Skeletal muscle satellite cell (primary cell): ENCODE results near the gene HADH.

ENCODE experiments used
- H3K27me3 ChIP-seq: 2 replicates; pipeline ENCODE4 v1.7.0; 2013; ENCODE audit warnings: low read length; ENCODE audit not compliant: control insufficient read depth, insufficient read depth
- H3K36me3 ChIP-seq: 2 replicates; pipeline ENCODE4 v1.7.0; 2013; ENCODE audit warnings: mild to moderate bottlenecking, control low read depth, low read length; ENCODE audit not compliant: insufficient read depth
- H3K4me1 ChIP-seq: 2 replicates; pipeline ENCODE4 v1.7.0; 2013; ENCODE audit warnings: low read length; ENCODE audit not compliant: control insufficient read depth, insufficient read depth
- H3K4me2 ChIP-seq: 2 replicates; pipeline ENCODE4 v1.7.0; 2013; ENCODE audit warnings: mild to moderate bottlenecking, low read length
- H3K4me3 ChIP-seq: 2 replicates; pipeline ENCODE4 v1.7.0; 2013; ENCODE audit warnings: low read length
- H3K9ac ChIP-seq: 2 replicates; pipeline ENCODE4 v1.7.0; 2013; ENCODE audit warnings: mild to moderate bottlenecking, low read depth, low read length, moderate library complexity
- H3K9me3 ChIP-seq: replicated peaks from 2 replicates; pipeline ENCODE4 v1.7.0; 2013; ENCODE audit warnings: mild to moderate bottlenecking, control low read depth, low read length

Gene HADH

DNA sequence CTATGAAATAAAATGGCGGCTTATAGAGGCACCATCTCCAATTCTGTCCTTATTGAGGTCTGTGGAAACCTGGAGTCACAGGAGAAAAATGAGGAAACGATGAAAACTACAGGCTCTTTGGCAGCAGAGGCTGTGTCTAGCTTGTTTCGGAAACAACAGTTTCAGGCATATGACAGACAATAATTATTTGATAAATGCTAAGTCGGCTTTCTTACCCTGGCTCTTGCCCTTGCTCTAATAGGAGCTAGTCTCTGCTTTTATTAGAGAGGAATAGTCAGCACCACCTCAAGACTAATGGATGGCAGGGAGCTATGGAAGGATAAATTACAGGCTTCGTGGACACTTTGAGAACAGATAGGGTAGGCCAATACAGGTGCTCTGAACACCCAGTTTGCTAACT, 24.3 kb downstream of the HADH start:
- H3K4me2 ChIP-seq: no peak overlapping the region
- H3K9ac ChIP-seq: no peak overlapping the region
- no peaks in the 10 kb centered on the region for H3K27me3 ChIP-seq
- H3K4me1 ChIP-seq: peaks cover 15% of the 10 kb centered on the region
- H3K36me3 ChIP-seq: peaks cover 5% of the 10 kb centered on the region
- H3K4me3 ChIP-seq: no peak overlapping the region
- no peaks in the 10 kb centered on the region for H3K9me3 ChIP-seq

DNA sequence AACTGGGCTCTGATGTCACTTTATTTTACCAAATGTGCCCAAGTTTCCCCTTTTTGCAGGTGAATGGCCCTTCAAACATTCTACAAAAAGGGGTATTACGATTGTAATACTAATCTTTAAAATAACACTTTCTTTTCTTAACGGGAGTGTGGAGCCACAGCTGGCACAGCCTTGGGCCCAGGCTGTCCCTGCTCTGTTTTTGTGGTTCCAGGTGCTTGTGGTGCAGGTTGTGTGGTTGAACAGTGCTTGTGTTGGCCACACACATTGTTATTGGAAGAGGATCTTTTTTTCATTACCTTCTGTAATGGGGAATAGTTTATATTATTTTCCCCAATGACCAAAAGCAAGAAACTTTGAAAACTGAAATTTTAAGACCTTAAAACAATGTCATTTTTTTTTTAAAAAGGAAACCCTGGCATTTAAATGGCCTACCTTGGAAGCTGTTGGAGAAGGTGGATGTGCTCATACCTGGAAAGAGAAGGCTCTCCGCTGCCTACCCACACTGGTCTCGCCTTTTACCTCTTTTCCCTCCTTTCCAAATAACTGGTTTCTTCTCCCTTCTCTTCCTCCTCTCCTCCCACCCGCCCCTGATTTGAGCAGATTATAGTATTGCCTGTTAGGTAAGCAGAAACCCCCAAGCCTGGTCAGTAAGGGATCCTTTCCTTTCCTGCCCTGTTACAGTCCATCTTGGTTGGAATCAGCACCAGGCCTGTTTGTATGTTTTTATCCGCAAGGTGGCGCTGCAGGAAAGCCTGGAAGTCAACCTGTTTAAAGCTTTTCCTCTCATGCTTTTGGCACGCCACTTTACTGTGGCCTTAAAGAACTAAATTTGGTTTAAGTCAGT, 28.6 kb downstream of the HADH start:
- Histone ChIP-seq H3K4me3 (no peak overlapping the region), H3K9ac (no peak overlapping the region), H3K36me3 (peaks cover 6% of the 10 kb centered on the region), H3K4me1 (no peaks in the 10 kb centered on the region), H3K9me3 (no peaks in the 10 kb centered on the region), H3K27me3 (no peaks in the 10 kb centered on the region), H3K4me2 (no peak overlapping the region)

DNA sequence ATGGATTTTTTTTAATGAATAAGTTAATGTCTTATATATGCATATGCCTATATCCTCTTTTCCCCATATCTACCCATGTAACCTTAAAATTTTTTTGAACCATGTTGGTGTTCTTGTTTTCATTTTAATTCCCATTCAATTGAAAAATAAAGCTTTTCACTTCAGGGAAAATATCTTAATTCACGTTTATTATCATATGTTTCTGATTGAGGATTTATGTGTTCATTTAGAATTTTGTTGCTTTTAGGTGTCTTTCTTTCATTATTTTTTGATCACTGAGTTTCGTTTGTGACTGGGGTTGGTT, 29.1 kb downstream of the HADH start:
- no peaks in the 10 kb centered on the region for H3K27me3 ChIP-seq
- peaks cover 8% of the 10 kb centered on the region for H3K36me3 ChIP-seq
- no peak overlapping the region for H3K4me3 ChIP-seq
- H3K9me3 ChIP-seq: no peaks in the 10 kb centered on the region
- no peak overlapping the region for H3K9ac ChIP-seq
- no peaks in the 10 kb centered on the region for H3K4me1 ChIP-seq
- H3K4me2 ChIP-seq: no peak overlapping the region

DNA sequence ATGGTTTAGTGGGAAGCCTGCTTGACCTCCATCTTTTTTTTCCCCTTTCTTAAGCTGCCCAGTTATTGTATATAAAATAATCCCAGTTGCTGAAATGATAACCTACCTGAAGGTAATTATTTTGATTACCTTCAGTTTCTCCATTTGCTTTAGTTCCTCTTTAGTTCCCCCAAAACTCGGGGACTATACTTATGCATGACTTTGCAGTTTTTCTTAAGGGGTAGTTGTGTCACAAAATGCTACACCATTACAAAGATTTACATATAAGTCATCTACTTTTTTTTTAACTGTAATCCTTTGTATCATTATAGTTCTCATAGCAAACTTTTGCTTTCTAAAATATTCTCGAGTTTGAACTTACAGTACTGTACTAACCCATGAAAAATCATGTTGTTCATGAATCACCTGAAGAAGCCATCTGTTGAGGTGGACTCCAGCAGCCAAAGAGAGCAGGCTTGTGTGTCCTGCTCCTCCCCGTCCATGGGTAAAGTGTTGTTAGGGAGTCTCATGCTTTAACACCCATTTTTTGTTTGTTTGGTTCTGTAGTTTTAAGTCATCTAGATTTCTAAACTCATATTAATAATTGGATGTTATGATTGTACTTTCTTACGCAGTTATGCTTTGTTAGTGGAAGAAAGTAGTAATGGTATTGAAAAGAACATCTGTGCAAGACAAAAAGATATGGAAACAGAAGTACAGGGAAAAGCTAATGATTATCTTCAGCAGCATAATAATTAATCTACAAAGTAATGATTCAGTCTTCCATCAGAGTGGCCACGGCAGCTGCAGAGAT, 34.6 kb downstream of the HADH start:
- H3K9me3 ChIP-seq: no peaks in the 10 kb centered on the region
- no peak overlapping the region for H3K4me2 ChIP-seq
- H3K4me1 ChIP-seq: peaks cover 1% of the 10 kb centered on the region
- H3K9ac ChIP-seq: no peak overlapping the region
- no peak overlapping the region for H3K4me3 ChIP-seq
- no peaks in the 10 kb centered on the region for H3K27me3 ChIP-seq
- peaks cover 4% of the 10 kb centered on the region for H3K36me3 ChIP-seq

DNA sequence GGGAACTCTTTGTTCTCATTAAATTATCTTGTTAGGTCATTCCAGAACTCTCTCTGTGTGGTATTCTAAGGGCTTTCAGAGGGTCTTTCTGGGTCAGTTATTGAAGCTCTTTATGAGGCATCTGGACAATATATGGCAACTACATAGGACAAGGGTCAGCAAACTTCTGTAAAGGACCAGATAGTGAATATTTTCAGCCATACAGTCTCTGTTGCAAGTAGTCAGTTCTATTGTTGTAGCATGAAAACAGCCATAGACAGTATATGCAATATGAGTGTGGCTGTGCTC, 35.1 kb downstream of the HADH start:
- Histone ChIP-seq H3K4me1 (peaks cover 7% of the 10 kb centered on the region), H3K4me3 (no peak overlapping the region), H3K9me3 (no peaks in the 10 kb centered on the region), H3K27me3 (no peaks in the 10 kb centered on the region), H3K9ac (no peak overlapping the region), H3K36me3 (peaks cover 4% of the 10 kb centered on the region), H3K4me2 (no peak overlapping the region)

DNA sequence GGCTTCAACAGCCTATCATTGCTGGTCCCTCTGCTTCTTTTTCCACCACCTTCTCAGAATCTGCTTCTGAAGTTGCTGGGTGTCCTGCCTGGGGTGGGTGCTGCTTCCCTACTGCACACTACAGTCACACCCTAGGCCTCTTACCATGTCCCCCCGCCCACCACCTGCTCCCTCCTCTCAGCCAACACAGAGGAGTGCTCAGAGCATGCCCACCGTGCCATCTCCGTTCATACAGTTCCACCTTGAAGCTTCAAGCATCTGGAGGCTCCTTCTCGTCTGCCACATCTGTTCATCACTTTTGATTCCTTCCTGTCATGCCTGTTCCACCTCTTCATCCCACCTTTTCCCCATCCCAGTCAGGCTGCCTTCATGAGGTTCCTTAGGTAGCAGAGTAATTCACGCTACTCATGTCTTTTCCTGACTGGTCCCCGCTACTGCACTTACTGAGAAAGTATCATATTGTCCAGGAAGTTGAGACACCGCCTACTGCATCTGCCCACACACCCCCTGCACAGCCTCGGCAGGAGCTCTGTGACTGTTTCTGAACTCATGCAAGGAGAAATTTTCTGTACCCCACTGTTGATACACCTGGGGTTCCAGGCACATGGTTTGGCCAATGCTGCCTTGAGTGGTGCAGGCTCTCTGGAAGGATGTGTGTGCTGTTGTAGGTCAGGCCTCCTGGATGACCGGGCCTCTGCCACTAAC, 39.5 kb downstream of the HADH start:
- Histone ChIP-seq H3K9me3 (no peaks in the 10 kb centered on the region), H3K4me3 (no peak overlapping the region), H3K9ac (no peak overlapping the region), H3K36me3 (peaks cover 6% of the 10 kb centered on the region), H3K4me1 (peaks cover 11% of the 10 kb centered on the region), H3K27me3 (no peaks in the 10 kb centered on the region), H3K4me2 (no peak overlapping the region)

DNA sequence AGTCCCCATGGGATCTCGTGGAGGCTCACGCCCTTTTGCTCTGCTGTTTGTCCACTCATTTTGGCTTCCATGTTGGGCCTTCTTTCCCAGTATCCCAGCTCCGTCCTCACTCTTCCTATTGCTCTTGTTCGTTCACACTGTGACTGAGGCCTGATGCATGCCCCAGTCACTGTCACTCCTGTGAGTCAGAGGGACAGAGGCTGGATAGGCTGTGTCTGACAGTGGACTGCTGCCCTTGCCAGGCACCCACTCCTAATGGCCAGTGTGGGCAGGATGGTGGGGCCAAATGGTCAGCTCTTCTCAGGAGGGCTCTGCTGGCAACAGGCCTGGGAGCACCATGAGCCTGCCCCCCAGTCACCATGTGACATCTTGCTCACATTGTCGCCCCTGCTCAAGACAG, 40.0 kb downstream of the HADH start:
- Histone ChIP-seq H3K36me3 (peaks cover 9% of the 10 kb centered on the region), H3K27me3 (no peaks in the 10 kb centered on the region), H3K9me3 (no peaks in the 10 kb centered on the region), H3K4me1 (peaks cover 11% of the 10 kb centered on the region), H3K9ac (no peak overlapping the region), H3K4me2 (no peak overlapping the region), H3K4me3 (no peak overlapping the region)

DNA sequence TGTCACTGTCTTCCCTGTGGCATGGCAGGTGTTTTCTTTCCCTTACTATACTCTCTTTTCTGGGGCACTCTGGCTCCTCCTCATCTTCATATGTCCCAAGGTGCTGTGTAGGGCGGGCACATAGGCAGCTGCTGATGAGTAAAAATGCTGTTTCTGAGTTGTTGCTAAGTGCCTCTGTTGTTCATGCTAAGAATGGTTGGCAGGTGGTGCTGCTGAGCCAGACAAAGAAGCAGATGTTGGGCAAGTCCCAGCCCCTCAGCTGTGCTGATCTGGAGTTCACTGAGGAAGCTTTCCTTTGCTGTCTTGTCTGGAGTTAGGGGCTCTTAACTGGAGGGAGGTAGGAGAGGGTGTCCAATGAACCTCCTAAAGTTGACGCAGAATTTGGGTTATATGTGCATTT, 40.6 kb downstream of the HADH start:
- no peak overlapping the region for H3K4me3 ChIP-seq
- H3K4me1 ChIP-seq: peaks cover 11% of the 10 kb centered on the region
- H3K4me2 ChIP-seq: no peak overlapping the region
- no peak overlapping the region for H3K9ac ChIP-seq
- H3K9me3 ChIP-seq: no peaks in the 10 kb centered on the region
- H3K27me3 ChIP-seq: no peaks in the 10 kb centered on the region
- peaks cover 9% of the 10 kb centered on the region for H3K36me3 ChIP-seq

DNA sequence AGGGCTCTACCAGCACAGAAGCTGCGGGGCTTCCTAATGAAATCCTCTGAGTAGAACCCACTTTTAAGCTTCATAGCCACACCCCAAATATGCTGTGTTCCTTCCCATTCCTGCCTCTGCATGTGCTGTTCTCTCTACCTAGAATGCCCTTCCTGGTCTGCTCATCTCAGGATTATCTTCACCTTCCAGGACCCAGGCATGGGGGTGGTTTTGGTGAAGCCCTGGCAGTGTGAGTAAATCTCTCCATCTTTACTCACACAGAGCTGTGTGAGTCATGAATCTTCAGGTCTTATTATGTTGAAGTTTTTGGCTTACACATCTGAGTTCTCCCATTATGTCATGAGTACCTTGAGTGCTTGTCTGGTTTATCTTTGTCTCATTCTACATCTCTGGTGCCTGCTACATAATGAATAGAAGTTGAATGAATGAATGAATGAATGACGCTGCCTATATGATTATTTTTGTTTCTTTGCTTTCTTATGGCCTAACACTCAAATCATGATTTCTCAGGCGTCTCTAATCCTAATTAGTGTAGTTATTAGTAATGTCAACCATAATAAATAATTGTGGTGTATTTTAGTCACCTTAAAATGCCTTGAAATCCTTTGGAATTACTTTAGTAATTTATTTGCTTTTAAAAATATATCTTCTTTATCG, 41.9 kb downstream of the HADH start:
- Histone ChIP-seq H3K4me1 (peaks cover 11% of the 10 kb centered on the region), H3K36me3 (peaks cover 9% of the 10 kb centered on the region), H3K27me3 (no peaks in the 10 kb centered on the region), H3K4me3 (no peak overlapping the region), H3K9me3 (no peaks in the 10 kb centered on the region), H3K9ac (no peak overlapping the region), H3K4me2 (no peak overlapping the region)

DNA sequence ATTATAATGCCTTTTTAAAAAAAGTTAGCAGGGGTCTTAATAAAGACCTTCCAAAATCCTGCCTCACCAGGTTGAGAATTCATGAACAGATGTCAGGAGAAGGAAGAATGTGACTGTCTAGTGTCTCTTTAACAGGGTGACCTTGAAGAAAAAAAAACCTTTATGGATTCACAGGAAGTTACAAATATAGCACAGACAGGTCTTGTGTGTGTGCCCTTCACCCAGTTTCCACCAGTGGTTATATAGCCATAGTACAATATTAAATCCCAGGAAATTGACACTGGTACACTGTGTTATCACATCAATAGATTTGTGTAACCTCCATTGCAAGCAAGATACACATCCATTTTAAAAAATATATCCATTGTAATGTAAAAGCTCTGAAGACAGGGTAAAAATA, 43.7 kb downstream of the HADH start:
- H3K4me1 ChIP-seq: peaks cover 11% of the 10 kb centered on the region
- no peaks in the 10 kb centered on the region for H3K27me3 ChIP-seq
- no peaks in the 10 kb centered on the region for H3K9me3 ChIP-seq
- no peak overlapping the region for H3K9ac ChIP-seq
- no peak overlapping the region for H3K4me3 ChIP-seq
- H3K36me3 ChIP-seq: peaks cover 9% of the 10 kb centered on the region
- H3K4me2 ChIP-seq: no peak overlapping the region

DNA sequence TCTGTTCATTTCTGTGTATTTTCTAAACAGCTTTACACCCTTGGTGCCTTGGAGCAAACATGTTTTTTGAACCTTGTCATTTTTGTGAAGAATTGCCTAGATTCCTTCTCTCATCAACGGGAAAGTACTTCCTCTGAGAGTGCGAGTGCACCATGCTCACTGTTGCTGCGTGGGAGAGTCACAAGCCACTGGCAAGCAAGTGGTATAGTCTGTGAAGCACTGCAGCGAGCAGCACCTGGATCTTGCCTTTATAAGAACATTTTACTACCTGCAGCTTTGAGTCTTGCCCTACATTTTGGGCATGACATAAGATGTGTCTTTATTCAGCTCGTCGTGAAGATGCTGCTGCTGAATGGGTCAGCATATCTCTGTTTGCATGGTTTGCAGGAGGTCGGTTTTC, 44.9 kb downstream of the HADH start:
- Histone ChIP-seq H3K36me3 (peaks cover 9% of the 10 kb centered on the region), H3K9me3 (no peaks in the 10 kb centered on the region), H3K9ac (no peak overlapping the region), H3K27me3 (no peaks in the 10 kb centered on the region), H3K4me1 (peaks cover 7% of the 10 kb centered on the region), H3K4me3 (no peak overlapping the region), H3K4me2 (no peak overlapping the region)
